HG02798 (cell line): ENCODE measurements around the gene LDHAL6B.

ENCODE experiments used
- ATAC-seq: cut with Tn5 transposase; IDR thresholded peaks from one replicate; pipeline ENCODE4 v1.9.1; 2021; ENCODE audit warnings: mild to moderate bottlenecking; ENCODE audit not compliant: unreplicated experiment, poor library complexity

Gene LDHAL6B

DNA sequence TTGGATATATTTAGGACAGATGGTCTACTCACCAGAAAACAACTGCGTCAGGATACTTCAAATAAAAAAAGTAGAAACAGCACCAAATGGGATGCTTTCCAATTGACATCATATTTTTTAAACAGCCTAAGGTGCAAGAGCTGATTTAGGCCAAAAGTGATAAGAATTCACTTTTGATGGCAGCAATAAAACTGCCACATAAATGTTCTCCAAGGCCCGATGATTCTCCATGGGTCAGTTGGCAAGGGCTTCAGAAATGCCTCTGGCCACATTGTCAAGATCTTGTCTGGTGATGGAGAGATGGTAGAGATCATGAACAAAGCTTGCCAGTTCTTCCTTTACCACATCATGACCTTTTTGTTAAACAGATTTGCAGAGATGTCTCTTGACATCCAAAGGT, 38.9 kb downstream of the LDHAL6B start:
- ATAC-seq, result no peak

DNA sequence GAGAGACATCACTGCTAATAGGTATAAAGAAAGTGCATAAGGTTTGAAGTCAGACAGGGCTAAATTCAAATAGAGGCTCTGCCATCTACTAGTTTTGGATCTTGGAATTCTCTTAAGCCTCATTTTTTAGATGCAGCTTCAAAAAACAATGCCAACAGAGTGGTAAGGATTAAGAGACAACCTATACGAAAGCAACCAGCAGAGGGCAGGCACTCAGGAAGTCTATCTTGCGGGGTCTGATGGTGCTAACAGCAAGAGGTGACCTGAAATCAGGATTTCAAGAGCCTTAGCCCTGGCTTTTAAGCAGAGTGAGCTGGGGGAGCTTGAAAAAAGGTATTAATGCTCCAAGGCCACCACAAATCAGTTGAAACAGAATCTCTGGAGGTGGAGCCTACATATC, 40.7 kb downstream of the LDHAL6B start:
- ATAC-seq, result no peak

DNA sequence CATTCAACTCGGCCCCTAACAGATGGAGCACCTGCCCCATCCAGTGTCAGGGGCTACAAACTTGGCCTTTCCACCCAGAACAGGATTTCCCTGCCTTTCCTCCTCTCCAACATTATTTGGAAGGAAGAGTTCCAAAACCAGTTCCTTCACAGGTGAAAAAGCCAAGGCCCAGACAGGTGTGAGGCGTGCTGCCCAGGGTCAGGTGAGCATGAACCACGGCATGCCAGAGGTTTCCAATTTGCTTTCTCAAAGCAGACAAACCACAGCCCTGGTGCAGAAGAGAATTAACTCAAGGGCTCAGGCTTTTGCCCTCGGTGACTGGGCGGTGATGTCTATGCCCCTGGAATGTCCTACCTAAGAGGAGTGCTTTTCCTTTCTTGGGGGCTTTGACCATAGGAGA, 43.2 kb downstream of the LDHAL6B start:
- no peak for ATAC-seq

DNA sequence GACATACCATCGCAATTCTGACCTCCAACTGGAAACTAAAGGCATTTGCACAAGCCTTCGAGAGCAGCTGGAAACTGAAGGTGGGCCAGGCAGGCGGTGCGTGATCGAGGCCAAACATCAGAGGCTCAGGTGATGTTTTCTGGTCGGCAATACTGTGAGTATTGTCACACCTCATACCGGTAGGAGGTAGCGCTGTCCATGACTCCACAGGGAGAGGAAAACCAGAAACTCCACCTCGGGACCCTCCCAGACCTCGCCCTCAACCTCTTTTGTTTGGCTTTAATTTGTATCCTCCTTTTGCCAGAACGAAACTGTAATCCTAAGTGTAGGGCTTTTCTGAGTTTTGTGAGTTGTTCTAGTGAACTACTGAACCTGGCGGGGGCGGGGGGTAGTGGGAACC, 43.6 kb downstream of the LDHAL6B start:
- no peak for ATAC-seq

DNA sequence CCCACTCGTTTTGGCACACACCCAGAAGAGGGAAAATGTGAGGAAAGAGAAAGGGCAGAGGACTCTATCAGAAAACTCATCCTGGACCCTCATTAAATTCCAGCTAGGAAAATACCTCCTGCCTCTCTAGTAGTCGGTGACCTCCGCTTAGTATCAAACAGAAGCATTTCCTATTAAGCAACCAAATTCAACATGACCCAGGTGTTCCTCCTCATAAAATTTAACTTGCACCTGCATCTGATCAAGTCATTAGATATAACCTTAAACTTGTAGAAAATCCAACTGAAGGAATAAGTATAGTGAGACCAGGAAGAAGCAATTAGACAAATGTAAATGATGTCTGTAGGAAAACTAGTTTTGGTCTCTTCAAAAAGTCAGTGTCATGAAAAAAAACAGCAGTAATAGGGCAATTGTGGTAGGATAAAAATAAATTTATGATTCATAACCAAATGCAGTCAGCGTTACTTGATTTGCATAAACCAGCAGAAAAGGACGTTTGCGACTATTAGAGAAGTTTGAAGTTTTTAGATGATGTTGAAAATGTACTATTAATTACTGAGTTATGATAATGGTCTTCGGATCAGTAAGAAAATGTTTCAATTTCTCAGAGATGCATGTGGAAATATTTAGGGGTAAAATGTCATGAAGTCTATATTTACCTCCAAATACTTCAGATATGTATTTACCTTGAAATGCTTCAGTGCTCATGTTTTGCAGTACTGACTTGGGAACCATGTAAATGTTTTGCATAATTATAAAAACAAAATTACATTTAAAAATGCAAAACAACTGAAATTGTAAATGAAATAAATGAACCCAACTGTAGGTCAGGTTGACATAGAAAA, 44.6 kb downstream of the LDHAL6B start:
- ATAC-seq, result peak; percentile 49

DNA sequence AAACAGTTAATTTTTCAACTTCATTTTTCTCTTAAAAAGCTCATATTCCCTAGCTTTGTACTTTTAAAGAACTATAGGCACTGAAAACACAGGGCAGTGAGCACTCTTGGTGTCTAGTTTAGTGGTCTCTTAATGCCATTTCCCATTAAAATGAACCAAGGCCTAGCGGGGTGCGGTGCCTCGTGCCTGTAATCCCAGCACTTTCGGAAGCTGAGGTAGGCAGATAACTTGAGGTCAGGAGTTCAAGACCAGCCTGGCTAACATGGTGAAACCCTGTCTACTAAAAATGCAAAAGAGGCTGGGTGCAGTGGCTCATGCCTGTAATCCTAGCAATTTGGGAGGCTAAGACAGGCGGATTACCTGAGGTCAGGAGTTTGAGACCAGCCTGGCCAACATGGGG, 45.5 kb downstream of the LDHAL6B start:
- ATAC-seq, result no peak

DNA sequence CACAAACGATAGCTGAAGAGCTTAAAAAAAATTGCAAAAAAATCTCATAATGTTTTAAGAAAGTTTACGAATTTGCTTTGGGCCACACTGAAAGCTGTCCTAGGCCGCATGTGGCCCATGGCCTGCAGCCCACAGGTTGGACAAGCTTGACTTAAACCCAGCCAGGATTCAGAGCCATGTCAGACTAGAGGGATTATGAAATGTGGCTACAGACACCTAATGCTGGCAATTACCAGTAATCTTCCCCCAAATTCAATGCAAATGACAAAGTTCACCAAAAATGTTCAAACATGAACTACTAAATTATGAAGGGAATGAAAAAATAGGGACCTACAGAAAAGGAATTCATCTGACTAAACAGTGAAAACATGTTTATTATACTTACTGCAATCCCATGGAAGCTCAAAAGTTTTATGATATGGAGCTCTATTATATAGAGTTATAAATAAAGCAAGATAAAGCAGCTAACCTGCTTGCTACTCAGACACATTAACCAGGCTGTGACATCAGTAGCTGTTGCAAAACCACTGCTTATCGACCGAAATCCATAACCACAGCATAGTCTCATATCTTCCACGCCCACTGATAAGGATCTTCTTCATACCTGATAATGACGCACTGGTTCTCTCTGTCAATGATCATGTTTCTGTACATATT, 49.2 kb downstream of the LDHAL6B start:
- no peak for ATAC-seq

DNA sequence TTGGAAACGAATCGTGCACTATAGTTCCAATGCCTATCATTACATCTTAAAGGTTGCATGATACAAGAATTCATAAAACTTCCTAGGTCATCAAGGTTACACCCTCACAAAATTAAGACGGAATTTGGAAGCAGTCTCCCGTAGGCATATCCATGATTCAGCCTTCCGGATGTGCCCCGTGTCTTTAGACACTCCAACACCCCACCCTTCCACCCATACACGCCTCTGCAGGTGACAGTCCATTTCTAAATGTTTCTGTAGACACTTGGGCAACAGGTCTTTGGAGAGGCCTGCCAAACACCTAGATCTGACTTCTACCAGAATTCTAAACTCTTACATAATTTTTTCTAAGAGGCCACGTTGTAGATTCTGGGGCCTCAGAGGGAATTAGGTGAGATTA, 49.8 kb downstream of the LDHAL6B start:
- ATAC-seq, result no peak

DNA sequence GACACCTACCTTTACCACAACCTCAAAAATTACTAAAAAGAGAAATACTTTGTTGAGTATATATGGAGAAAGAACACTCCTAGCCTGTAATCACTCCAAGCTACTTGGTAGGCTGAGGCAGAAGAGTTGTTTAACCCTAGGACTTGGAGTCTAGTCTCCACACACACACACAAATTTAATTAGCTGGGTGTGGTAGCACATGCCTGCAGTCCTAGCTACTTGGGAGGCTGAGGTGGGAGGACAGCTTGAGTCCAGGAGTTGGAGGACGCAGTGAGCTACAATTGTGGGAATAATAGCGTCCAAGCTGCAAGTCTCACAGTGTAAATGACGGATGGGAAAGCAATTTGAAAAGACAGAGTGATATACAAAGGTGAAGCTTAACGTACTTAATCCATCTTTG, 50.5 kb downstream of the LDHAL6B start:
- no peak for ATAC-seq
